NCI-H524 treated with DMSO at 0.1 percent for 48 hours (cell line): ENCODE measurements around the gene PLBD1.

Experiments
- DNase-seq: peaks from one replicate; lab custom pipeline; 2025; lab: John Stamatoyannopoulos, UW

PLBD1 gene

GRCh38 chr12:14567351-14568162 lies at the start of gene PLBD1:
PLBD1 (minus strand) TSS chr12:14567883; CDS start chr12:14567696, 187 bp downstream.
- no peak for DNase-seq

- DNase-seq: no peak
These were observed 47.0 kb upstream of the PLBD1 start for GRCh38 chr12:14614704-14615121.

- DNase-seq: no peak
These were observed 46.0 kb upstream of the PLBD1 start for GRCh38 chr12:14613718-14614117.

- DNase-seq: no peak
These were observed 45.3 kb upstream of the PLBD1 start for GRCh38 chr12:14612898-14613445.

- no peak for DNase-seq
These were observed 44.6 kb upstream of the PLBD1 start for GRCh38 chr12:14612250-14612649.

- no peak for DNase-seq
These were observed 44.0 kb upstream of the PLBD1 start for GRCh38 chr12:14611640-14612203.

- DNase-seq: no peak
These were observed 39.9 kb upstream of the PLBD1 start for GRCh38 chr12:14607568-14607967.

GRCh38 chr12:14605401-14605989 lies 37.8 kb upstream of the PLBD1 start:
- DNase-seq: no peak

GRCh38 chr12:14601692-14602478 lies 34.2 kb upstream of the PLBD1 start:
- DNase-seq: no peak

- DNase-seq: no peak
These were observed 29.8 kb upstream of the PLBD1 start for GRCh38 chr12:14597480-14597879.

GRCh38 chr12:14591719-14592118 lies 24.0 kb upstream of the PLBD1 start:
- no peak for DNase-seq

- no peak for DNase-seq
These were observed 21.7 kb upstream of the PLBD1 start for GRCh38 chr12:14589169-14590004.

- DNase-seq: no peak
These were observed 20.9 kb upstream of the PLBD1 start for GRCh38 chr12:14588571-14588970.

GRCh38 chr12:14578646-14579045 lies 11.0 kb upstream of the PLBD1 start:
- DNase-seq: no peak

- DNase-seq: no peak
These were observed 9.7 kb upstream of the PLBD1 start for GRCh38 chr12:14577344-14577743.

GRCh38 chr12:14576896-14577295 lies 9.2 kb upstream of the PLBD1 start:
- no peak for DNase-seq

GRCh38 chr12:14575585-14575984 lies 7.9 kb upstream of the PLBD1 start:
- no peak for DNase-seq

- no peak for DNase-seq
These were observed 5.4 kb upstream of the PLBD1 start for GRCh38 chr12:14573118-14573517.

GRCh38 chr12:14572401-14572800 lies 4.7 kb upstream of the PLBD1 start:
- no peak for DNase-seq

GRCh38 chr12:14571779-14572178 lies 4.1 kb upstream of the PLBD1 start:
- no peak for DNase-seq

GRCh38 chr12:14570231-14570630 lies 2.5 kb upstream of the PLBD1 start:
- DNase-seq: no peak
